LoVo (cell line): Measurements from ENCODE around the gene ZSCAN22.

Source experiments
- DNase-seq: peaks from one replicate; pipeline ENCODE4 v3.0.0-alpha.2; 2016; ENCODE audit warnings: low spot score

The ZSCAN22 gene

GRCh38 chr19:58351990-58352755 lies 25.4 kb downstream of the ZSCAN22 start:
- no peak for DNase-seq

- DNase-seq, result no peak
Measured at GRCh38 chr19:58352760-58353671, 26.2 kb downstream of the ZSCAN22 start, which contains the start of gene A1BG. A1BG (minus strand) TSS chr19:58353492; CDS start chr19:58353437, 55 bp downstream.

- DNase-seq, result no peak
Measured at GRCh38 chr19:58353717-58354477, 27.1 kb downstream of the ZSCAN22 start.

- no peak for DNase-seq
Measured at GRCh38 chr19:58354478-58355030, 27.8 kb downstream of the ZSCAN22 start.

GRCh38 chr19:58355215-58355796 lies 28.5 kb downstream of the ZSCAN22 start:
- no peak for DNase-seq

- DNase-seq, result no peak
Measured at GRCh38 chr19:58355908-58356765, 29.3 kb downstream of the ZSCAN22 start.

GRCh38 chr19:58356766-58357480 lies 30.1 kb downstream of the ZSCAN22 start:
- DNase-seq, result no peak

- no peak for DNase-seq
Measured at GRCh38 chr19:58357481-58358145, 30.8 kb downstream of the ZSCAN22 start.

- DNase-seq, result peak; percentile 55
Measured at GRCh38 chr19:58361900-58362271, 35.1 kb downstream of the ZSCAN22 start.

GRCh38 chr19:58362272-58362994 lies 35.6 kb downstream of the ZSCAN22 start, which contains the start of gene ZNF497:
ZNF497 (minus strand) TSS chr19:58362751; CDS start chr19:58357635, 5,116 bp downstream.
- peak; percentile 98 for DNase-seq

GRCh38 chr19:58364146-58364545 lies 37.4 kb downstream of the ZSCAN22 start:
- no peak for DNase-seq

- no peak for DNase-seq
Measured at GRCh38 chr19:58366585-58367430, 40.0 kb downstream of the ZSCAN22 start.

- no peak for DNase-seq
Measured at GRCh38 chr19:58367698-58368454, 41.1 kb downstream of the ZSCAN22 start.

GRCh38 chr19:58368561-58369360 lies 42.0 kb downstream of the ZSCAN22 start:
- no peak for DNase-seq

GRCh38 chr19:58372311-58373133 lies 45.7 kb downstream of the ZSCAN22 start:
- no peak for DNase-seq
